HG03378 (cell line): ENCODE measurements around the gene HOXD12.

ENCODE experiments used
- ATAC-seq: cut with Tn5 transposase; IDR thresholded peaks from one replicate; pipeline ENCODE4 v1.9.1; 2021; ENCODE audit warnings: mild to moderate bottlenecking, moderate library complexity; ENCODE audit not compliant: unreplicated experiment

HOXD12 gene

DNA sequence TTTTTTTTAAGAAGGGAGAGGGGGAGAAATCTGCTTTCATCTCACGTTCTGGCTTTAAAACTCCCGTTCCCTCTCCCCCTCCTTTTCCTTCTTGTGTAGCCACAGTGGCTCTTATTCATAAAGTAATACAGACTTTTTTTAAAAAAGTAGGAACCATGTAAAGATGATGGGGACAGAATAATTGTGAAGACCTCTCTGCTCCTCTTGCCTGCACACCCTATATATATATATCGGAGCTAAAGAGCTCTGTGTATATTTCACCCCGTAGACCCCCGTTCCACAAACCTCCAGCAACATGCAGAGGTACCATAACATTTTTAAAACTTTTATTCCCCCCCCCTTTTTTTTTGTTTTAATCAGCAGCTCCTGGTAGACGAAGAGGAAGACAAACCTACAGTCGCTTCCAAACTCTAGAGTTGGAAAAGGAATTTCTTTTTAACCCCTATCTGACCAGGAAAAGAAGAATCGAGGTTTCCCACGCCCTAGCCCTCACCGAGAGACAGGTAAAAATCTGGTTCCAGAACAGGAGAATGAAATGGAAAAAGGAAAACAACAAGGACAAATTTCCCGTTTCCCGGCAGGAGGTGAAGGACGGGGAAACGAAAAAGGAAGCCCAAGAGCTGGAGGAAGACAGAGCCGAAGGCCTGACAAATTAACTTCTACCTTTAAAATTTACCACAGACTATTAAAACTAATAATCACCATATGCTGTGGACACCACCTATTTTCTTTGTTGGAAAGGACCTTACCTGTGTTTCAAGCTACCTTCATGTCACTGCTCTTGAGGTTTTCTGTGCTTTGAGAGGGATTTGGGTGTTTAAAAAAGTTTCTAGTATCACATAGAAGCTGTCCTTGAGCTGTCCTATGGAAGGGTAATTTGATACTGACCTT is 31.6 kb downstream of the HOXD12 start:
- no peak for ATAC-seq

- ATAC-seq: no peak
Observed at GRCh38 chr2:176131848-176132158, 32.2 kb downstream of the HOXD12 start.

- ATAC-seq: no peak
Observed at GRCh38 chr2:176132205-176133171, 32.9 kb downstream of the HOXD12 start.

- ATAC-seq: no peak
Observed at GRCh38 chr2:176133389-176133788, 33.8 kb downstream of the HOXD12 start.

GRCh38 chr2:176134035-176134434 is 34.4 kb downstream of the HOXD12 start:
- no peak for ATAC-seq

GRCh38 chr2:176135035-176135440 is 35.4 kb downstream of the HOXD12 start:
- ATAC-seq: no peak

- ATAC-seq: no peak
Observed at GRCh38 chr2:176136374-176137251, 37.0 kb downstream of the HOXD12 start.

DNA sequence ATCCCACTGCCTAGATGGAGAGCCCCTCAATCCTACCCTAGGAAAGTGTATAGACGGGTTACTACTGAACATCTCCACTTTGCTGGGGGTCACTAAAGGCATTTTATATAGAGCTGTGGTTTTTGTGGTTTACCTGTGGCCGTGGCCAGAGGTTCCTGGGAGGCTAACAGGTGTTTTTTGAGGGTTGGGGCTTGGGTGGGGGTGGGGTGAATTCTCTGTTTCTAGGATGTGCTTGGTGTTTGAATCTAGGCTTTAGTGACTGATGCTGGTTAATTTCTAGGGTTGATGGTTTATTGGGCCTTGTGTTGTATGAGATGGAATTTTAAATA is 37.6 kb downstream of the HOXD12 start:
- no peak for ATAC-seq

- ATAC-seq: no peak
Observed at GRCh38 chr2:176137906-176138305, 38.3 kb downstream of the HOXD12 start.

DNA sequence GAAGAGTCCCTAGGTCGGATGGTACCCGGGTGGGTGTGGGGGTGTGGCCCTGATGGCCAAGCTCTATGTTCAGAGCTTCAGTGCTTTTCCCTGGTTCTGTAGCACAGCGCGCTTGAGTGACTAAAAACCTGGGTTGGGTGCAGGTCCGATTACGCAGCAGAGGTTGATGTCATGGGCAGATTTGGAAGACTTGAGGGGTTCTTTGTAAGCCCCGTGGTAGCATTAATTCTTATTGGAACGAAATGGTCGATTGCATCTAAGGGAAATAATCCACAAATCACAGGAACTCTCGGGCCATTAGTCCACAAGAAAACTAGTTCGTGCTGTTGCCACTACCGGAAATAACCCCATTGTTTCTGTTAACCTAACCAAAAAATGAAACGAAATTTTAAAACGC is 38.9 kb downstream of the HOXD12 start:
- ATAC-seq: no peak

DNA sequence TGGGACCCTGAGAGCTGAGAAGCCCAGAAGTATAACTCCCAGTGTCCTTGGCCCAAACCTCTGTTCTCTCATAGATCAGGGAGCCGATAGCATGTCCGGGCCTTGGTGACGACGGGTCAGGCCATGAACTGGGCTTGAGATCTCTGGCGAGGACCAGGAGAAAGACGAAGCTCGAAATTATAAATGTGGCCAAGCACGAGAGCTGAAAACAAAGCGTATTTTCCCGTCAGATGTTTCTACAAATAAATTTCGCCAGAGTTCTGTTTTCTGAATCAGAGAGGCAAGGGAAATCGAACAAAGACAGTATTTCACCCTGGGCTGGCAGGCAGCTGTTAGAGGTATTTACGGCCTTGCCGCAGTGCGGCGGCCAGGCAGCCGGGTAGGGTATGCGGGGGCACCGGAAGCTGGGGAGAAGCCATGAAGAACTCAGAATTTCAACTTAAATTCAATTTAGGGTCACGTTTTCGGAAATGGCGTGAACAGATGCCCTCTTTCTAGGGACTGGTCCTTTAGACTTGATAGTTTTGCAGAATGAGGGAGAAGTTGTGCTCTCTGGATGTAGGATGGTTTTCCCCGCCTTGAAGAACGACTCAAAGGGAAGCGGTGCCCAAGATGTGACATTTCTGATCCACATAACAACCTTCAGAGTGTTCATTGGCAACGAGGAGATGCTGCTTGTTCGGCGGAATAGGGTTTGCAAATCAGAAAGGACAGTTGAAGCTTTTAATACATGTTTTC is 39.5 kb downstream of the HOXD12 start:
- ATAC-seq: no peak

DNA sequence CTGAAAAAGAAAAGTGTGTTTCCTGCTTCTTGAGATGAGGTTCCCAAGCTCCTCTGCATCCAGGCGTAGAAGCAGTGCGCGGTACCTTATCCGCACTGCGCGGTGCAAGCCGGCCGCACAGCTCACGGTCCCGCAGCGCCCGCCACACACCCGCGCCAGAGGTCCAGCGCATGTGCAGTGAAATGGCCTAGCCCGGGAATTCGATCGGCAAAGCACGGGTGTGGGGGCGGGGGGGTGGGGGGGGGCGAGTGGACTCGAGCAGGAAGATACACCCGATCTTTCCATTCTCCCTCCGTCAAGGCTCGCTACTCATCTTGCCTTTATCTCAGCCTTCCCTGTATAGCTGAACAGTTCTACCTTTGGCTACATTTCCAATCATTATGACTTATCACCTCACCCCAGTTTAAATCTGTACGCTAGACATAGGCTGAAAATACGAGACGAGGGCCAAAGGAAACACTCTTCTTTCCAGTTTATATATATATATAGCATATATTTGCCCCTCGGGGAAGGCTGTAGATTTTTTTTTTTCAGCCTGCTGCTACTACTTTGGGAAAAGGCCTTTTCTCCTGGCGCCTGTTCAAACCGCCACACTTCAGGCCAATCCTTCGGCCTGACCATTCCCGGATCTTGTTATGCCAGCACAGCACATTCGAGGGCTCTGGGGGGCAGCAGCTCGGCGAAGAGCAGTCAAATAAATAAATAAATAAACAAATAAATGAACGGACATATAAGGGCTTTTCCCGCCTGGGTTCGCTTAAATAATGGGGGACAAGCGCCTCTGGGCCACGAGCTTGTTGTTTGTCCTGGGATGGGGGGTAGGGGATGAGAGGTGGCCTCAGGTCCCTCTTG is 40.3 kb downstream of the HOXD12 start:
- ATAC-seq: no peak

DNA sequence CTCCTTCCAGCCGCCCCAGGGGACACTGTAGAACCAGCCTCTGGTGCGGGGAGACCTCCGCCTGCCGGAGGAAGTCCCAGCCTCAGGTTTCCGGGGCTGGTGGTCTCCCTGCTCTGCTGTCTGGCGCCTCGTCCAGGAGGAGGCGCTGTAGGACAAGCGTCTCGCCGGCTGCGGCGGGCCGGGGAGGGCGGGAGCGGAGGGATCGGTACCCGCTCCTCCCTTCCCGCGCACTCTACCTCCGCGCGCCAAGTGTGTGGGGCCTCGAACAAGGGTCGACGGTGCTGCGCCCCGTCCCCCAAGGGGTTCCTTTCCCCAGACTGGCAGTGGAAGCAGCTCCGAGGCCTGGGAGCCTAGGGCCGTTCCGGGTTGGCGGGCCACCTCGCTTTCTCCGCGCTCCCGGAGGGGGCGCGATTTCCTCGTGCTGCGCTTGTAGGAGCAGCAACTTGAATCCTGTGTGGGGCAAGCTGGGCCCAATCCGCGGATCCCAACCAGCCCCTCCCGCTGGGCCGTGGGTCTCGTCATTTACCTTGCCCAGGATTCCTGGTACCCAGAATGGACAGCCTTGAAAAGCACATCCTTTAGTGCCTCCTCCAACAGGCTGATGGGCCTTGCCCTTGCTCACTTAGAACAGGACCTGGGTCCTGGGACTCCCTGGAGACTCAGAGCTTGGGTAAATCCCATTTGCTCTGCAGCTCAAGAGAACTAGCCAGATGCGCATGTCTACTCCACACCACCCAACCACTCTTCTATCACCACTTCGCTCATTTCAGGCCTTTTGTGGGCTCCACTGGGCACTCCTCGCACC is 41.1 kb downstream of the HOXD12 start:
- ATAC-seq: peak; percentile 79

DNA sequence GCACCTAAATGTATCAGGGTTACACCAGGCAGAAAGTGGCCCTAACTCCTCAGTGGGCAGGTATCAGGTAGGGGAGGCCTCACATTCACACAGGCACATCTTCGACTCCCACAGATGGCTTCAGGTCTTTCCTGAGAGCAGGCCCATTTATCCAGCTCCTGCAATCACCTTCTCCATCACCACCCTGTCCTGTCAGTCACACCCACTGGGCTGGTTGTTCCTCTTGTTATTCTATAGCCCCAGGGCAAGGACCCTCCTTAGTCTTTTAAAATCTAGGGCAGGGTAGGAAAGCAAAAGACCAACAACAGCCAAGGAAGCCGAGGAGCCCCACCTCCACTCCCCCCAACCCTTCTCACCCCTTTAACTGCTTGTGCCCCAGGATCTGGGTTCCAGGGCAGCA is 42.7 kb downstream of the HOXD12 start:
- no peak for ATAC-seq

GRCh38 chr2:176145085-176145969 is 45.7 kb downstream of the HOXD12 start:
- ATAC-seq: no peak

- no peak for ATAC-seq
Observed at GRCh38 chr2:176146101-176146500, 46.5 kb downstream of the HOXD12 start.

- ATAC-seq: no peak
Observed at GRCh38 chr2:176146645-176147044, 47.0 kb downstream of the HOXD12 start.
